ENCODE data around the gene TMEM52B. TPM values are rescaled to one million over a fixed set of nuclear protein-coding genes. Genes with fewer than 3 reads are reported as not detected.
"Not testable (repeated sequence)": the region's sequence is repeated elsewhere in the genome, so short reads cannot be mapped to it uniquely, and the experiment has no call there.

Gene TMEM52B
- total RNA-seq, 1 experiment from 2014 or later, result not detected

DNA sequence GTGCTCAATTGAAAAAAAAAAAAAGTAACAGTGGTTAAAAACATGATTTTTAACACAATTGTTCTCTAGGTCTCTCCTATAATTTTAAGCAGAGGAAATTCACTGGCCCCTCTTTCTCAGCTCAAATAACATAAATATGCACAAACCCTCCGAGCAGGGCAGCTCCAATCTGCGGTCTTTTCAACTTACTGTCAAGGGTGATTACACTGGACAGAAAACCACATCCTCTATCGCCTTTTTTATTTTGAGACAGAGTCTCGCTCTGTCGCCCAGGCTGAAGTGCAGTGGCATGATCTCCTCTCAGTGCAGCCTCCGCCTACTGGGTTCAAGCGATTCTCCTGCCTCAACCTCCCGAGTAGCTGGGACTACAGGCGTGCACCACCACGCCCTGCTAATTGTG is 17.4 kb downstream of the TMEM52B start:
- Mint-ChIP-seq H3K36me3 (ENCODE audit: insufficient read depth, unreplicated experiment) (no peaks in the 10 kb centered on the region), H3K9me3 (ENCODE audit: low read depth, unreplicated experiment) (no peaks in the 10 kb centered on the region), H3K4me1 (ENCODE audit: low read depth, unreplicated experiment) (peaks cover 9% of the 10 kb centered on the region), H3K4me3 (ENCODE audit: low read depth, unreplicated experiment) (no peak overlapping the region), H3K27me3 (ENCODE audit: unreplicated experiment) (peaks cover 18% of the 10 kb centered on the region), H3K27ac (ENCODE audit: unreplicated experiment) (no peak overlapping the region)
- DNase-seq, result no peak
- TF ChIP-seq, protein P1, sequence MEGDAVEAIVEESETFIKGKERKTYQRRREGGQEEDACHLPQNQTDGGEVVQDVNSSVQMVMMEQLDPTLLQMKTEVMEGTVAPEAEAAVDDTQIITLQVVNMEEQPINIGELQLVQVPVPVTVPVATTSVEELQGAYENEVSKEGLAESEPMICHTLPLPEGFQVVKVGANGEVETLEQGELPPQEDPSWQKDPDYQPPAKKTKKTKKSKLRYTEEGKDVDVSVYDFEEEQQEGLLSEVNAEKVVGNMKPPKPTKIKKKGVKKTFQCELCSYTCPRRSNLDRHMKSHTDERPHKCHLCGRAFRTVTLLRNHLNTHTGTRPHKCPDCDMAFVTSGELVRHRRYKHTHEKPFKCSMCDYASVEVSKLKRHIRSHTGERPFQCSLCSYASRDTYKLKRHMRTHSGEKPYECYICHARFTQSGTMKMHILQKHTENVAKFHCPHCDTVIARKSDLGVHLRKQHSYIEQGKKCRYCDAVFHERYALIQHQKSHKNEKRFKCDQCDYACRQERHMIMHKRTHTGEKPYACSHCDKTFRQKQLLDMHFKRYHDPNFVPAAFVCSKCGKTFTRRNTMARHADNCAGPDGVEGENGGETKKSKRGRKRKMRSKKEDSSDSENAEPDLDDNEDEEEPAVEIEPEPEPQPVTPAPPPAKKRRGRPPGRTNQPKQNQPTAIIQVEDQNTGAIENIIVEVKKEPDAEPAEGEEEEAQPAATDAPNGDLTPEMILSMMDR (IDR thresholded peaks at IDR 0.05; ENCODE audit: unreplicated experiment), result no peak
- intact Hi-C loops (cut with micrococcal nuclease; ENCODE audit: unreplicated experiment), result no loop called here
- BruUV-seq (replicated peaks), result no TSS peak
- CTCF ChIA-PET, result no interaction called here

DNA sequence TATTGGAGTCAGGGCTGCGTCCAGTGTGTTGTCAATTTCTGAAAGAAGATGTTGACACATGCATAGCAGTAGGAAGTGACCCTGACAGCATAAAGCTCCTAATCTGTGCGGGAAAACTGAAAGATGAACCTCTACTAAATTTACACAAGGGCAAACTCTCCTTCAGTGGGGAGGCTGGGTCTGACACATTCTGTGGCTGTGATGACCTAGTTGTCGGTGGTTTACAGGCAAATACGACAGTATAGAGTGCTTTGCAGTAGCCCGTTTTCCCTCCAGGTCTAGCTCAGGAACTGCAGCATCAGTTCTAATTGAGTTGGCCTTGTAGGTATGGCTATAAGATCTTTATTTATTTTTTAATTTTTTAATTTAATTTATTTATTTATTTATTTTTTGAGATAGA is 19.0 kb downstream of the TMEM52B start:
- BruUV-seq (replicated peaks), result no TSS peak
- H3K4me3 Mint-ChIP-seq (ENCODE audit: low read depth, unreplicated experiment), result no peak overlapping the region
- intact Hi-C loops (cut with micrococcal nuclease; ENCODE audit: unreplicated experiment), result no loop called here
- CTCF ChIA-PET, result no interaction called here
- H3K36me3 Mint-ChIP-seq (ENCODE audit: insufficient read depth, unreplicated experiment), result no peaks in the 10 kb centered on the region
- DNase-seq, result no peak
- peaks cover 18% of the 10 kb centered on the region for H3K27me3 Mint-ChIP-seq (ENCODE audit: unreplicated experiment)
- no peaks in the 10 kb centered on the region for H3K4me1 Mint-ChIP-seq (ENCODE audit: low read depth, unreplicated experiment)
- H3K9me3 Mint-ChIP-seq (ENCODE audit: low read depth, unreplicated experiment), result no peaks in the 10 kb centered on the region
- no peak overlapping the region for H3K27ac Mint-ChIP-seq (ENCODE audit: unreplicated experiment)
- TF ChIP-seq, protein P1 (IDR thresholded peaks at IDR 0.05; ENCODE audit: unreplicated experiment), result no peak

DNA sequence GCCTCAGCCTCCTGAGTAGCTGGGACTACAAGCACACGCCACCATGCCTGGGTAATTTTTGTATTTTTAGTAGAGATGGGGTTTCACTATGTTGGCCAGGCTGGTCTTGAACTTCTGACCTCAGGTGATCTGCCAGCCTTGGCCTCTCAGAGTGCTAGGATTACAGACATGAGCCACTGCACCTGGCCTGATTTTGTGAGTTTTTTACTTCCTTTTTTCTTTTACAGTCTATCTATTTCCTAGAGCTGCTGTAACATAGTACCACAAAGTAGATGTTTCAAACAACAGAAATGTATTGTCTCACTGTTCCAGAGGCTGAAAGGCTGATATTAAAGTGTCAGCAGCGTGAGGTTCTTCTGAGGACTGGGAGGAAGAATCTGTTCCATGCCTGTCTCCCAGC is 25.7 kb downstream of the TMEM52B start:
- CTCF ChIA-PET; H3K36me3 Mint-ChIP-seq (ENCODE audit: insufficient read depth, unreplicated experiment); H3K4me3 Mint-ChIP-seq (ENCODE audit: low read depth, unreplicated experiment); DNase-seq; H3K27me3 Mint-ChIP-seq (ENCODE audit: unreplicated experiment); intact Hi-C loops (cut with micrococcal nuclease; ENCODE audit: unreplicated experiment); H3K4me1 Mint-ChIP-seq (ENCODE audit: low read depth, unreplicated experiment); H3K27ac Mint-ChIP-seq (ENCODE audit: unreplicated experiment); H3K9me3 Mint-ChIP-seq (ENCODE audit: low read depth, unreplicated experiment); BruUV-seq (replicated peaks): not testable (repeated sequence)

DNA sequence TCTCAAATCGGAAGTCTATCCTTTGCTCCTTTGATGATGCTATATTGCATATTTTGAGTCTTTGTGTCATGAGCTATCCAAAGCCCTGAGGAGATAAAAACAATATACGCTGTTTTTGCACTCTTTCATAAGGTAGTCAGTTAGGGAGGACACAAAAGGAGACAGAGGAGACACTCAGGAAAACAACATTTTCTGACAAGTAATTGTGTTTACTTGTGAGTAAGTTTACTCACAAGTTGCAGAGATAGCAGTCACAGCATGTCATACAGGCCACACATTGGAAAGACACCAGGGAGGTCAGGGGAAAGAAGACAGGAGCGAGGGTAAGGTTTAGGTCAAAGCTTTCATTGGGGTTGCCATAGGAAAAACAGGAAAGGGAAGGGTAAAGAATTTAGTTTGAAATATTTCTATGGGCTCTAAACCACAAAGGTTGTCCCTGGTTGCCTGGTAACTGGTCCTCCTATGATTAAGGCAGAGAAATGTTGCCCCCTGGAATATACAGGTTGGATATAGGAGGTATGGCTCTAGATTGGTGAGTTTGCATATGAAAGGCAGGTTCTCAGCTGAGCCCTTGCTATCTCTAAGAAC is 26.5 kb downstream of the TMEM52B start:
- intact Hi-C loops (cut with micrococcal nuclease; ENCODE audit: unreplicated experiment), result no loop called here
- H3K27ac Mint-ChIP-seq (ENCODE audit: unreplicated experiment), result no peak overlapping the region
- DNase-seq, result no peak
- no peaks in the 10 kb centered on the region for H3K9me3 Mint-ChIP-seq (ENCODE audit: low read depth, unreplicated experiment)
- BruUV-seq (replicated peaks), result no TSS peak
- no peak overlapping the region for H3K4me3 Mint-ChIP-seq (ENCODE audit: low read depth, unreplicated experiment)
- TF ChIP-seq, protein P1 (IDR thresholded peaks at IDR 0.05; ENCODE audit: unreplicated experiment), result no peak
- no peaks in the 10 kb centered on the region for H3K4me1 Mint-ChIP-seq (ENCODE audit: low read depth, unreplicated experiment)
- H3K36me3 Mint-ChIP-seq (ENCODE audit: insufficient read depth, unreplicated experiment), result no peaks in the 10 kb centered on the region
- no peaks in the 10 kb centered on the region for H3K27me3 Mint-ChIP-seq (ENCODE audit: unreplicated experiment)
- CTCF ChIA-PET, result no interaction called here

DNA sequence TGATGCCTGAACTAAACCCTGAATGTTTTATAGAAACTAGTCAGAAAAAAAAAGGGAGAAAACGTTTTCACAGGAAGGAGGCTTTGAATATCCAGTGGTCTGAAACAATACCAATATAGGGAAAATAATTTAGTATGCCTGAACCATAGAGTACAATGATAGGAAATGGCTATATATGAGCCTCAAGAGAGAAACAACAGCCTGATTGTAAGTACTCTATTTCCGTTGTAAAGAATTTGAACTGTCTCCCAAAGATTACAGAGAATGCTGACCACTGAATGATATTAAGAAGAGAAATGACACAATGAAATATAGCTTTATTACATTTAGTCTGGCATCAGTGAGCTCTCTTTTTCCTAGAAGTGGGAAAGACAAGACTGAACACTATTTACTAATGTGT is 28.3 kb downstream of the TMEM52B start:
- CTCF ChIA-PET, result interaction anchor here (0.5 kb wide), 1 partner anchor 18 kb away, joined by 5 read pairs; no protein-coding TSS in a partner anchor
- H3K9me3 Mint-ChIP-seq (ENCODE audit: low read depth, unreplicated experiment), result no peaks in the 10 kb centered on the region
- no TSS peak for BruUV-seq (replicated peaks)

More for the DNA sequence above, 28.3 kb downstream of the TMEM52B start:
- Mint-ChIP-seq H3K4me1 (ENCODE audit: low read depth, unreplicated experiment) (no peaks in the 10 kb centered on the region), H3K27ac (ENCODE audit: unreplicated experiment) (no peak overlapping the region), H3K36me3 (ENCODE audit: insufficient read depth, unreplicated experiment) (peaks cover 9% of the 10 kb centered on the region), H3K4me3 (ENCODE audit: low read depth, unreplicated experiment) (no peak overlapping the region), H3K27me3 (ENCODE audit: unreplicated experiment) (no peaks in the 10 kb centered on the region)
- TF ChIP-seq, protein P1 (IDR thresholded peaks at IDR 0.05; ENCODE audit: unreplicated experiment), result no peak
- intact Hi-C loops (cut with micrococcal nuclease; ENCODE audit: unreplicated experiment), result no loop called here
- no peak for DNase-seq
